HUES6 (cell line): Measurements from ENCODE around the gene TRIM34.
"Not testable (repeated sequence)": the region's sequence is repeated elsewhere in the genome, so short reads cannot be mapped to it uniquely, and the experiment has no call there.

Experiments
- H3K27ac ChIP-seq: 2 replicates; pipeline ENCODE4 v1.7.0; 2013; ENCODE audit warnings: low read depth, mild to moderate bottlenecking, low read length, inconsistent platforms
- H3K27me3 ChIP-seq: 2 replicates; pipeline ENCODE4 v1.6.1; 2013; ENCODE audit warnings: low read length; ENCODE audit not compliant: control insufficient read depth, insufficient read depth
- H3K36me3 ChIP-seq: 2 replicates; pipeline ENCODE4 v1.6.1; 2013; ENCODE audit warnings: low read length; ENCODE audit not compliant: control insufficient read depth, insufficient read depth
- H3K4me1 ChIP-seq: 2 replicates; pipeline ENCODE4 v1.6.1; 2013; ENCODE audit warnings: low read length; ENCODE audit not compliant: control insufficient read depth, insufficient read depth
- H3K4me3 ChIP-seq: 2 replicates; pipeline ENCODE4 v1.5.1; 2013; ENCODE audit warnings: low read depth, low read length
- H3K9ac ChIP-seq: one replicate; pipeline ENCODE4 v1.6.1; 2013; ENCODE audit warnings: mild to moderate bottlenecking, low read length
- H3K9me3 ChIP-seq: 2 replicates; pipeline ENCODE4 v1.6.1; 2013; ENCODE audit warnings: low read depth, low read length; ENCODE audit not compliant: control insufficient read depth, insufficient read depth

The TRIM34 gene, protein sequence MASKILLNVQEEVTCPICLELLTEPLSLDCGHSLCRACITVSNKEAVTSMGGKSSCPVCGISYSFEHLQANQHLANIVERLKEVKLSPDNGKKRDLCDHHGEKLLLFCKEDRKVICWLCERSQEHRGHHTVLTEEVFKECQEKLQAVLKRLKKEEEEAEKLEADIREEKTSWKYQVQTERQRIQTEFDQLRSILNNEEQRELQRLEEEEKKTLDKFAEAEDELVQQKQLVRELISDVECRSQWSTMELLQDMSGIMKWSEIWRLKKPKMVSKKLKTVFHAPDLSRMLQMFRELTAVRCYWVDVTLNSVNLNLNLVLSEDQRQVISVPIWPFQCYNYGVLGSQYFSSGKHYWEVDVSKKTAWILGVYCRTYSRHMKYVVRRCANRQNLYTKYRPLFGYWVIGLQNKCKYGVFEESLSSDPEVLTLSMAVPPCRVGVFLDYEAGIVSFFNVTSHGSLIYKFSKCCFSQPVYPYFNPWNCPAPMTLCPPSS

DNA sequence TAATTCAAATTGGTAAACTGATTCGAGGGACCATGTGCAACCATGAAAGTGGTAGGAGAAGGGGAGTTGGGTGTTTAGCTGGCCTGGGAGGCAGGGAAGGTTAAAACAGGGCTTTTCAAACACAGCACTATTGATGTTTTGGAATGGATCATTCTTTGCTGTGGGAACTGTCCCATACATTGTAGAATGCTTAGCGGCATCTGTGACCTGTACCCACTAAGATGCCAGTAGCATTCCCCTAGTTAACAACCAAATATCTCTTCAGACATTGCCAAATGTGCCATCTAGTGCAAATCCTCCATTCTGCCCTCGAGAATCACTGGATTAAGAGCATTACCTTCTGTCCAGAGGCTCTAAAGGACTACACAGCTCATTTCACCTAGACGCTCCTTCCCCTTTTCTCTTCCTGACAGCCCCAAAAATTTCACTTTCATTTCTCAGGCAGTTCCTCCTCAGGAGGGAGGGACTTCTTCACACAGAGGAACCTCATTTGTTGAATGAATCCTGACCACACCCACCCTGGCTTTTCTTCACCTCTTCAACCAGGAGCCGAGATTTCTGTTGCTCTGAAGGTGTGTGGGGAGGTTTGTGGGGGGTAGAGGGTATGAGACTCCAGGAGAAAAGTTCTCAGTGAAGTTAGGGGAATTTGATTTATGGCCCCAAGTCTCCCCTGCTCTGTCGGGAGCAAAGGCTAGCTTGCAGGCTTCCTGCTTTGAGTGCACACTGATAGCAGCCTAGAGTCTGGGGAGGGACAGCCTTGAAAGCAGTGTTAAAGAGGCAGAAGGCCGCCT lies at the start of gene TRIM34:
TRIM34 (plus strand) TSS at position 513 of the 791 bp plus-strand sequence. CDS start 7,331 bp downstream, outside the sequence.
- no peaks in the 10 kb centered on the region for H3K36me3 ChIP-seq
- no peak within 1 kb of the TSS for H3K9ac ChIP-seq
- H3K27me3 ChIP-seq: no peaks in the 10 kb centered on the region
- H3K4me1 ChIP-seq: peaks cover 22% of the 10 kb centered on the region
- 0 out of 2 replicates have a peak, but pooled peaks cover 2% of the 10 kb centered on the region for H3K9me3 ChIP-seq
- peak within 1 kb of the TSS; percentile 42; the same call in 1 of the 2 replicates for H3K4me3 ChIP-seq
- H3K27ac ChIP-seq: no peak within 1 kb of the TSS

DNA sequence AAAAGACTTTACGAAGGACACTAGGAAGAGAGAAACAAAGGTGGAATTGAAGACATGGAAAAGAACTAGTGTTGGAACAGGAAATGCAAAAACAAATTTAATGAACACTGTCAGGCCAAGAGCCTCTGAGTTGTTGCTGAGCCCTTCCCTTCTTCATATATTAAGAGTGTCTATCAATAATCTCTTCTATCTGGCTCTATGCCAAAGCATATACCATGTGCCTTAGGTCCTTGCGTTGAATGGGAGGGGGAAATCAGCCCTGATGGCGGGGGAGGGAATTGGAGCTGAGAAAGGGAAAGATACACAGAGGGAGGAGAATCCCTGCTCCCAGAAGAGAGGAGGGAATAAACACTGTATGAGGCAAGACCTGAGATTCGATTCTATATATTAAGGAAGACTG lies 49.6 kb upstream of the TRIM34 start:
- Histone ChIP-seq H3K27ac (no peak overlapping the region), H3K36me3 (no peaks in the 10 kb centered on the region), H3K27me3 (no peaks in the 10 kb centered on the region), H3K4me1 (no peaks in the 10 kb centered on the region), H3K9me3 (no peaks in the 10 kb centered on the region), H3K9ac (no peak overlapping the region), H3K4me3 (no peak overlapping the region)

DNA sequence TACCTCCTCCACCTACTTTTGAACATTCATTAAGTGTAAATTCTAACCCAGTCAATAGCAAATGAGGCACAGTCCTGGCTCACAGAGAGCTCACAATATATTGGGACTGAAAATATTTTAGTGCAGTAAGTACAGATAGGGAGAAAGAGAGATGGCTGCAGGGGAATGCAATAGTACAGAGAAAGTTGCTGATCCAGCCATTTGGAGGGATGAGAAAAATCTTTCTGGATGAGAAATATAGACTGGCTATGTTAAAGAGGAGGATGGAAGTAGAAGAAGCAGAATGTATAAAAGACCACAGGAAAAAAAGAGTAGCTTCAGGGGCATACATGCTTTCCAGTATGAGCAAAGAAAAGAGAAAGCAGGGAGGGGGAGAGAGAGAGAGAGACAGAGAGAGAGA lies 47.7 kb upstream of the TRIM34 start:
- no peak overlapping the region for H3K27ac ChIP-seq

DNA sequence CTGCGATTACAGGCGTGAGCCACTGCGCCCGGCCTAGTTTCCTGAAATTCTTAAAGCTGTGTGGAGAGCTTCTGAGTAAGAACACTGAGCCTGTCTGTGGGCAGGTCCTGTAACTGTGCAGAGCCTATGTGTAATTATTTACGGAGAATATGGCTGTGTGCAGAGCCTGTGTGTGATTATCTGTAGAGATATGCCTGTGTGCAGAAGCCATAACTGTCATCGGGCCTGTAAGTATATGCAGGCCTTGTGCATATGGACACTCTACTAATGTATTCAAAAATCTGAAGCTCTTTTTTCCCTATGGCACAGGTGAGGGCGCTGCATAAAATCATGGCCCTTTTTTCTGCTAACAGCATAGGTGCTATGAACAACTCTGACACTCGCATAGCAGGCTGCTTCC lies 44.2 kb upstream of the TRIM34 start, which contains the start of gene OR52B6:
OR52B6 (plus strand) TSS at position 301 of the 400 bp plus-strand sequence; CDS start at position 301, 0 bp downstream.
- Histone ChIP-seq H3K27ac (no peak within 1 kb of the TSS), H3K9me3 (no peaks in the 10 kb centered on the region), H3K4me3 (no peak within 1 kb of the TSS), H3K4me1 (no peaks in the 10 kb centered on the region), H3K27me3 (no peaks in the 10 kb centered on the region), H3K36me3 (no peaks in the 10 kb centered on the region), H3K9ac (no peak within 1 kb of the TSS)

More for the DNA sequence above, 47.7 kb upstream of the TRIM34 start:
- H3K9ac ChIP-seq: no peak overlapping the region
- H3K36me3 ChIP-seq: no peaks in the 10 kb centered on the region
- no peaks in the 10 kb centered on the region for H3K4me1 ChIP-seq
- H3K9me3 ChIP-seq: no peaks in the 10 kb centered on the region
- no peaks in the 10 kb centered on the region for H3K27me3 ChIP-seq
- no peak overlapping the region for H3K4me3 ChIP-seq

DNA sequence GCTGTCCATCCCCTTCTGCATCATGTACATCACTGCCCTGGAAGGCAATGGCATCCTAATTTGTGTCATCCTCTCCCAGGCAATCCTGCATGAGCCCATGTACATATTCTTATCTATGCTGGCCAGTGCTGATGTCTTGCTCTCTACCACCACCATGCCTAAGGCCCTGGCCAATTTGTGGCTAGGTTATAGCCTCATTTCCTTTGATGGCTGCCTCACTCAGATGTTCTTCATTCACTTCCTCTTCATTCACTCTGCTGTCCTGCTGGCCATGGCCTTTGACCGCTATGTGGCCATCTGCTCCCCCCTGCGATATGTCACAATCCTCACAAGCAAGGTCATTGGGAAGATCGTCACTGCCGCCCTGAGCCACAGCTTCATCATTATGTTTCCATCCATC lies 43.8 kb upstream of the TRIM34 start:
- no peaks in the 10 kb centered on the region for H3K4me1 ChIP-seq
- no peak overlapping the region for H3K27ac ChIP-seq
- H3K9ac ChIP-seq: no peak overlapping the region
- H3K27me3 ChIP-seq: no peaks in the 10 kb centered on the region
- H3K4me3 ChIP-seq: no peak overlapping the region
- no peaks in the 10 kb centered on the region for H3K36me3 ChIP-seq
- H3K9me3 ChIP-seq: no peaks in the 10 kb centered on the region

DNA sequence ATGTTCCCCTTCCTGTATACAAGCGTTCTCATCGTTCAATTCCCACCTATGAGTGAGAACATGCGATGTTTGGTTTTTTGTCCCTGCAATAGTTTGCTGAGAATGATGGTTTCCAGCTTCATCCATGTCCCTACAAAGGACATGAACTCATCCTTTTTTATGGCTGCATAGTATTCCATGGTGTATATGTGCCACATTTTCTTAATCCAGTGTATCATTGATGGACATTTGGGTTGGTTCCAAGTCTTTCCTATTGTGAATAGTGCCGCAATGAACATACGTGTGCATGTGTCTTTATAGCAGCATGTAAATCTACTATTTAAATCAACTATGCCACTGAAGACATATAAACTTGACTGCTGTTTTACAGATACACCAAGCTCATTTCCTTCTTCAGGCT lies 40.3 kb upstream of the TRIM34 start:
- H3K36me3 ChIP-seq, H3K27ac ChIP-seq, H3K9ac ChIP-seq, H3K4me1 ChIP-seq, H3K4me3 ChIP-seq, H3K27me3 ChIP-seq, H3K9me3 ChIP-seq: not testable (repeated sequence)

DNA sequence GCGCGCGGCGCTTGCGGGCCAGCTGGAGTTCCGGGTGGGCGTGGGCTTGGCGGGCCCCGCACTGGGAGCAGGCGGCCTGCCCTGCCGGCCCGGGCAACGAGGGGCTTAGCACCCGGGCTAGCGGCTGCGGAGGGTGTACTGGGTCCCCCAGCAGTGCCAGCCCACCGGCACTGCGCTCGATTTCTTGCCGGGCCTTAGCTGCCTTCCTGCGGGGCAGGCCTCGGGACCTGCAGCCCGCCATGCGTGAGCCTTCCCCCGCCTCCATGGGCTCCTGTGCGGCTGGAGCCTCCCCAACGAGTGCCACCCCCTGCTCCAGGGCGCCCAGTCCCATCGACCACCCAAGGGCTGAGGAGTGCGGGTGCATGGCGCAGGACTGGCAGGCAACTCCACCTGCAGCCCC lies 34.9 kb upstream of the TRIM34 start:
- H3K4me3 ChIP-seq, H3K27me3 ChIP-seq, H3K27ac ChIP-seq: not testable (repeated sequence)

DNA sequence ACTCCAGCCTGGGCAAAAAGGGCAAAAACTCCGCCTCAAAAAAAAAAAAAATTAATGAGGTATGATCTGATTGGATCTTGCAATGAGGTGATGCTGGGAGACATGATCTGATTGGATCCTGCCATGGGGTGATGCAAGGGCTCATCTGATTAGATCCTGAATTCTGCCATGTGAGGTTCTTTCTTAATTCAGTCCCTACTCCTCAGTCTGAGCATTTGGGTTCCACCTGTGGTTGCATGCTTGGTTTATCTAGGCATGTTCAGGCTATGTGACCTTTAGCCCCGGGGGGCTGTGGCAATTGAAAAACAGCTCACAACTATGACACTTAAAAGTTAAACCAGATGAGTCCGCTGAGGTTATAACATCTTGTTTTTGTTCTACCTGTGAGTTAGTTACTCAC lies 33.2 kb upstream of the TRIM34 start:
- H3K27ac ChIP-seq: no peak overlapping the region
- no peaks in the 10 kb centered on the region for H3K27me3 ChIP-seq
- H3K4me1 ChIP-seq: no peaks in the 10 kb centered on the region
- no peaks in the 10 kb centered on the region for H3K36me3 ChIP-seq
- H3K4me3 ChIP-seq: no peak overlapping the region
- H3K9ac ChIP-seq: no peak overlapping the region
- H3K9me3 ChIP-seq: 0 out of 2 replicates have a peak, but pooled peaks cover 2% of the 10 kb centered on the region

More for the DNA sequence above, 34.9 kb upstream of the TRIM34 start:
- H3K9me3 ChIP-seq, H3K4me1 ChIP-seq, H3K9ac ChIP-seq, H3K36me3 ChIP-seq: not testable (repeated sequence)

DNA sequence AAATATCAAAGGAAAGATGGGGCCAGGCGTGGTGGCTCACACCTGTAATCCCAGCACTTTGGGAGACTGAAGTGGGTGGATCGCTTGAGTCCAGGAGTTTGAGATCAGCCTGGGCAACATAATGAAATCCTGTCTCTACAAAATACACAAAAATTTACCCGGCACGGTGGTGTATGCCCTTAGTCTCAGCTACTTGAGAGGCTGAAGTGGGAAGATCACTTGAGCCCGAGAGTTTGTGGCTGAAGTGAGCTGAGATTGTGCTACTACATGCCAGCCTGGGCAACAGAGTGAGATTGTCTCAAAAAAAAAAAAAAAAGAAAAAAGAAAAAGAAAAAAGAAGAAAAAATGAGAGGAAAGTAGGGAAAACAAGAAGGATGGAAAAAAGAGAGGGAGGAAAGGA lies 32.2 kb upstream of the TRIM34 start:
- Histone ChIP-seq H3K27ac (no peak overlapping the region), H3K9ac (no peak overlapping the region), H3K9me3 (0 out of 2 replicates have a peak, but pooled peaks cover 2% of the 10 kb centered on the region), H3K4me1 (peaks cover 3% of the 10 kb centered on the region; the same call in 1 of the 2 replicates), H3K36me3 (no peaks in the 10 kb centered on the region), H3K27me3 (no peaks in the 10 kb centered on the region), H3K4me3 (no peak overlapping the region)

DNA sequence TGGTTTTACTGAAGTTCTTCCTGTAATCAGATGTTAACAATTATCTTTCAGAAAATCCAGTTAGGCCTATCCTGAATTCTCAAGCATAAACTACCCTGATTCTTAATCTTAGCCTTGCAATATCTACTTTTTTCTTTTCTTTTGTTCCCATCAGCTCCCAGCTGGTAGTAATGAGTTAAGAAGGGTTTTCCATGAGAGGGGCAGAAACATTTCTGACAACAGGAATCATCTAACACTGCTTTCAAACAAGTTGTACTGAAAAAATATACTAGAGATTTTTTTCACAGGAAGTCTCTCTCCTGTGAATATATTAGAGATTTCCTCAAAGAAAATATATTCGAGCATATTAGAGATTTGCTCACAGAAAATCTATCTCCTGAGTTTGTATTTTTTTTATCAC lies 31.7 kb upstream of the TRIM34 start:
- Histone ChIP-seq H3K27me3 (no peaks in the 10 kb centered on the region), H3K4me3 (no peak overlapping the region), H3K27ac (no peak overlapping the region), H3K9me3 (0 out of 2 replicates have a peak, but pooled peaks cover 2% of the 10 kb centered on the region), H3K36me3 (no peaks in the 10 kb centered on the region), H3K9ac (no peak overlapping the region), H3K4me1 (peaks cover 9% of the 10 kb centered on the region; the same call in 1 of the 2 replicates)
